Superior temporal gyrus (tissue), 1 donor: Measurements from ENCODE around the gene FBLN1.
"Not testable (repeated sequence)": the region's sequence is repeated elsewhere in the genome, so short reads cannot be mapped to it uniquely, and the experiment has no call there.

Source experiments
- DNase-seq: peaks from one replicate; pipeline ENCODE4 v3.0.0-alpha.2; 2016; ENCODE audit errors: extremely low spot score

FBLN1 gene

DNA sequence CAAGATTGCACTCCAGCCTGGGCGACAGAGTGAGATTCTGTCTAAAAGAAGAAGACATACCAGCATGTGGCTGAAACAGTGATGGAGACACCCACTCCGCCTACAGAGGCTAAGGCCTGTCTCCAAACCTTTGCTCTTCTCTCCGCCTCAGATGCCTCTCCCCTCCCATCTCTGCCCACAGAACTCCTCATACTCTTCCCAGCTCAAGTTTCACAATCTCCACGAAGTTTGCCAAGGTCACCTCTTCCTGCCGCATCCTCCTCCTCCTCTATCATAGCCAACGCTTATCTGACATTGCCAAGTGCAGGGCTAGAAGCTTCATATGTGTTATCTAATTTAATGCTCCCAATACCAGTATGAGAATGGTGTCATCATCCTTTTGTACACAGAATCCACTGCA is 25.9 kb upstream of the FBLN1 start:
- DNase-seq, result no peak

DNA sequence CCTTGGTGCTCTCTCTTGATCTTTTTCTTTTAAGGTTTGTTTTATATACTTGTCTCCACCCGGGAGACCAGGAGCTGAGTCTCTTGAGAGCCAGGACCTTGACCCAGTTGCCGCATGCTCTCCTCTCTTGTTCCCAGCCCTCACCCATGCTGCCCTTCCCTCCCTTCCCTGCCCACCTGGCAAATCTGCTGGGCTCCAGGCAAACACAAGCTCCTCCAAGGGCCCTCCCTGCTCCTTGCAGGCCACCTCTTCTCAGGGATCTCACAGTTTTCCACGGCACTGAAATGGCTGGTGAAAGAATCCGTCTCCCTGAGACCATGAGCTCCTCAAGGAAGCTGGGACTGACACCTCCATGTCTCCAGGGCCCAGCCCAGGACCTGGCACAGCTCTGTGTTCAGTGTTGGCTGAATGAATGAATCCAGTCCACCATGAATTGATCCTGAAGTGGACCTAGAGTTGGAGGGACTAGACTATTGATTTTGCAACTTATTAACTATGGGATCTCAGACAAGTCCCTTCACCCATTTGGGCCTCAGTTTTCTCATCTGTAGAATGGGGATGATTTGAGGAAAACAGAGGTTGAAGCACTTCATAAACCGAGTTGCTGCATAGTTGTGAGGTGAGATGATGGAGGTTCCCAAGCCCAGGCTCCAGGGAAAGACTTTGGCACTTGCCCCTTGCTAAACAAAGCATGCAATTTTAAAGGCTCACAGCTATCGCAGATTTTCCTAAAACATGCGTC is 25.1 kb upstream of the FBLN1 start:
- no peak for DNase-seq

DNA sequence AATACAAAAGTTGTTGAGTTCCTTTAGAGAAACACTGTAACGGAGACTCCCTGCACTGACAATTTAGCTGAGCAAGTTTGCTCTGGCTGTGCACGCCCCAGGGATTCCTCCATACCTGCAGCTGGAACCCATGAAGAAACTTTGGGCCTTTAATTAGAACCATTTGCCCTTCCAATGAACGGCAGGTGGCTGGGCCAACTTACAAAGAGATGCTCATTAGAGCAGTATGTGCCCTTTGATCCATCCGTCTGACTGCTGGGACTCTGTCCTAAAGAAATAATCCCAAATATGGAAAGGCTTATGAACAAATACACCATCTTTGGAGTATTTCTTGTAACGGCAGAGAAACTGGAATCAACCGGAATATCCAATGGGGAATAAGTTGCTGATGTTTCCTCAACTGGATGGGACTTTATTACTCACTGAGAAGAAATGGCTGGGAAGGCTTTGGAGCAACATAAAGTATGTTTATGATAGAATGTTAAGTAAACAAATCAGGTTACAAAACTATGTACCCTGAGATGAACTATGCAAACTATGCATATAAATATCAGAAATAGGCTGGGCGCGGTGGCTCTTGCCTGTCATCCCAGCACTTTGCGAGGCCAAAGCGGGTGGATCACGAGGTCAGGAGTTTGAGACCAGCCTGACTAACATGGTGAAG is 24.4 kb upstream of the FBLN1 start:
- DNase-seq, result no peak

DNA sequence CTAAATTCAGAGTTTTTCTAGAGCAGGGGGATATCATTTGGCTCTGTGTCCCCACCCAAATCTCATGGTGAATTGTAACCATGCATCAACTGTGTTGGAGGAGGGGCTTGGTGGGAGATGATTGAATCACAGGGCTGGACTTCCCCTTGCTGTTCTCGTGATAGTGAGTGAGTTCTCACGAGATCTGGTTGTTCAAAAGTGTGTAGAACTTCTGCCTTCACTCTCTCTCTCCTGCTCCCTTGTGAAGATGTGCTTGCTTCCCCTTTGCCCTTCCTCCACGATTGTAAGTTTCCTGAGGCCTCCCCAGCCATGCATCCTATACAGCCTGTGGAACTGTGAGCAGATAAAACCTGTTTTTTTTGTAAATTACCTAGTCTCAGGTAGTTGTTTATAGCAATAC is 22.0 kb upstream of the FBLN1 start:
- DNase-seq, result no peak

DNA sequence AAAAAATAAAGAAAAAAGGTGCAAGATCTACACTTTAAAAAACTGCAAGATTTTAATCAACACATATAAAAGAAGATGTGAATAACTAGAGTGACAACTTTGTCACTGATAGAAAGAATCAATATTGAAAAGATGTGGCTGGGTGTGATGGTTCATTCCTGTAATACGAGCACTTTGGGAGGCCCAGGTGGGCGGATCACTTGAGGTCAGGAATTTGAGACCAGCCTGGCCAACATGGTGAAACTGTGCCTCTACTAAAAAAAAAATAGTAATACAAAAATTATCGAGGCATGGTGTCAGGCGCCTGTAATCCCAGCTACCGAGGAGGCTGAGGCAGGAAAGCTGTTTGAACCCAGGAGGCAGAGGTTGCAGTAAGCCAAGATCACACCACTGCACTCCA is 21.0 kb upstream of the FBLN1 start:
- DNase-seq, result no peak

DNA sequence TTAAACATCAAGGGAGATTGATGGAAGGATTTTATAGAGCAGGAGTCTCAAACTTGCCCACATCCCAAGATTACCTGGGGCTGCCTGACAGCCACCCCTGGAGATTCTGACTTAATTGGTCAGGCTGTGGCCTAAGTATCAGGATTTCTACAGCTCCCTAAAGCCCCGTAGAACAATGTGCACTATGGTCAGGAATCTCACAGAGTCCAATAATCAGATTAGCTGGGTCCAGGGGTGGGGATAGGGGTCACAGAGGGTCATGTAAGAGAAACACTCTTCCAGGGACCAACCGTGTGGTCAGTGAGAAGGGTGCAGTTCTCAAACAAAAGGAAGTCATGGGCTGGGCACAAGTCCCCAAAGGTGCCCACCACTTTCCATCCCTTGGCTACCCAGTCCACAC is 20.5 kb upstream of the FBLN1 start:
- DNase-seq, result no peak

DNA sequence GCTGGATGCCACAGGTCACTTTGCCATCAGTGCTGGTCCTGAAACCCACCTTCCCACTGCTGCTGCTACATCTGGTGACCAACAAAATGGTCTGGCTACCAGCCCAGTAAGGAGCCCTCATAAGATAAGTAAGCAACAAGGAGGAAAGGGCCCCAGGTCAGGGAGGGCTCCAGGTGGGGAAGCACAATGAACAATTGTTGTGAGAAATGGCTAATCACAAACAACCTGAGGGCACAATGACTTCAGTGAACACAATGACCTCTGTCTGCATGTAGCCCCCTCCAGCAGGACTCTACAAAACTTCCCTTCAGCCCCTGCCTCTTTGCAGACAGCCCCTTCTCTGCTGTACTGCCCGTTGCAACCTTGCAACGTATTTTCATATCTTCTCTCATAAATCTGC is 19.4 kb upstream of the FBLN1 start:
- no peak for DNase-seq

DNA sequence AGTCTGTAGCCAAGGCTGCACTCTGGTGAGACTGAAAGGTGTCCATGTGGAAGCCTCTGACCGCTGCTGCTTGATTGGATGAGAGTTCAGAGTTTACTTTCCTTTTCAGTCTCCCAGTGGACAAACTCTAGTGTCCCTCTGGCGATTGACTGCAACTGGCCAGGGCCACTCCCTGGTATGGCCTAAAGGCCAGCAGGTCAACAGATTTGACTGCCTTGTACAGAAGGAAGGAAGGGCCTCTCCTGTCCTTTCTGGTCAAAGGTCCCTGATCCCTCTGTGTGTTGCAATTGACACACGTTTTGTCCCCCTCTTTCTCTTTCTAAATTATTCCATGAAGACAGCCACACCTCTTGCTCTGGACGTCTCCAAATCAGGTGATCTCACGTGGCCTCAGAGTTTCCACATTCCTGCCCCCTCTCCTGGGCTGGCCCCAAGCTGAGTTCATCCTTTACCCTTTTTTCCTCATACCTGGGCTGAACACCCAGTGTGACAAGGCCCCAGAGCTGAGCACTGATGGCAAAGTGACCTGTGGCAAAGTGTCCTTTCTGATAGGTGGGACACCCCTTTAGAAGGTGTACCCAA is 18.7 kb upstream of the FBLN1 start:
- DNase-seq, result no peak

DNA sequence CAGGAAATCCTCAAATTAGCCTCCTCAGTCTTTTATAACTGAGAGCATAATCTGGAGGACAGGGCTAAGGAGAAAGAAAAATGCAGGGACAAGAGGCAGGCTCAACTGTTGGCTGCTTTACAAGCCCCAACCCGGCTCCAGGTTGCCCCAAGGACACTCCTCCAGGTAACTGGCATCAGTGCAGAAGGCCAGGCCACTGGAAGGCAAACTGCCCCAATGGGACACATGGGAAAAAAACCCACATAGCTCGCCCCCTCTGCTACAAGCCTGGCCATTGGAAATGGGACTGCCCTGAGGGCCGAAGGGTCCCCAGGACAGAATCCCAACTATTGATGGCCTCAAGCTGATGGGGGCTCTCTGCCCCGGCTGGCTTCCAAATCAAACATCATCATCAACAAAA is 17.9 kb upstream of the FBLN1 start:
- no peak for DNase-seq

DNA sequence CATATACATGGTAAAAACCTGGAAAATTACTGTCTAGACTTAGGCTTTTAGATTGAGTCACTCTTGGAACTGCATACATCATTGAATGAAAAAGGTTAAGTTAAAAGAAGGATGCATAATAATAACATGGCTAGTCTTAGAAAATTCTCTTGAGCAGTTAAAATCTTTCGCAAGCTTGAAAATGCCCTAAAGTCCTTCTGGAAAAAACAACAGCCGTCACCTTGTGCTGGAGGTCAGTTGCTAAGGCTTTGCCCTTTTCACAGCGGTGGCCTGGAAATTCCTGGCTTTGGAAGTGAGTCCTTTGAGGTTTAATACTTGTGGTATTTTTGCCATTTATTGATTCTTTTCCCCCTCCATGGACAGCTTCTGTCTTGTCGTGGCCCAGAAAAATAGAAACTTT is 17.4 kb upstream of the FBLN1 start:
- DNase-seq, result no peak

DNA sequence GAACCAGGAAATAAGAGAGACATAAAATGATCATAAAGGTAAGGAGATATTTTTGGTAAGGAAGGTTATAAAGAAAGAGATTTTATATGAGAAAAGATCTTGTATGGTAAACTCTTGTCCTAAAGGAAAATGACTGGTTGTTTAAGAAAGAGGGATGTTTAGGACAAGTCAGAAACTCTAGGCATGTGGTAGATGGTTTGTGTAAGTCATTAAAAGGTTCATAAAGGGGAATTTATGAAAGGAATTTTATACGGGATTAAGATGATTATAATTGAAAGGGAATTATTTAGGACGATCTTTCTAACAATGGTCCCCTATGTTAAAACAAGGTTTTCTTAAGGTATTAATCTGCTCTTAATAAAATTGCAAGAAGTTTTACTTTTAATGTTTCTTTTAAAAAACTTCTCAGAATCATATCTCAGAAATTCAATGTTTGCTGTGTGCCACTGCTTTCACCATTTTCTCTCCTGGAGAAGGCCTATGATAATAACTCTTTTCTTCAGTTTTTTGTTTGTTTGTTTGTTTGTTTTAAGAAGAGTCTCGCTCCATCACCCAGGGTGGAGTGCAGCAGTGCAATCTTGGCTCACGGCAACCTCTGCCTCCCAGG is 13.8 kb upstream of the FBLN1 start:
- DNase-seq, result no peak

DNA sequence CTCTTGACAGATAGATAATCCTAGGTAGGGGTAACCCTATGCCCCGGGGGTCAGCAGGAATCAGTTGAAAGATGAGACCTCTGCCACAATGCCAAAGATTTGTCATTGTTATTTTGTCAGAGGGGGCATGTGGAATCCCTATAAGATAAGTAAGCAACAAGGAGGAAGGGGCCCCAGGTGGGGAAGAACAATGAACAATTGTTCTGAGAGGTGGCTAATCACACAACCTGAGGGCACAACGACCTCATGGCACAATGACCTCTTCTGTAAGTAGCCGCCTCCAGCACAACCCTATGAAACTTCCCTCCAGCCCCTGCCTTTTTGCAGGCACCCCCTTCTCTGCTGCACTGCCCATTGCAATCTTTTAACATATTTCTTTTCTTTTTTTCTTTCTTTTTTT is 11.8 kb upstream of the FBLN1 start:
- DNase-seq, result no peak

DNA sequence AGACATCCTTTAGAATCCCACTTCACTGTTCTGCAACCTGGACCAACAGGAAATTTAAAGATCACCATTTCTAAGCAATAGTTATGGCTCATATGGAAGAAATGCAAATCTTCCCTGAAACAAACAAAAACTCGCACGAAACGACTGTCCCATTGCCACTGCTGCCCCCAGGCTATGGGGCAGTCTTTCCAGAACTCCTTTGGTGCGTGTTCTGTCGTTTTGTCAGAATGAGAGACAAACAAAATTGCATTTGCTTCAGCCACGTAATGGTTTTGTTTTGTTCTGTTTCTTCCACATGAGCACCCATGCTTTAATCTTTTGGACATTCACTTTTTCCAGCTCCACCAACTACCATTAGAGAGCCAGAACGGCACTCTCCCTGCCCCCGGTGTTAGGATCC is 10.8 kb upstream of the FBLN1 start:
- DNase-seq, result no peak

DNA sequence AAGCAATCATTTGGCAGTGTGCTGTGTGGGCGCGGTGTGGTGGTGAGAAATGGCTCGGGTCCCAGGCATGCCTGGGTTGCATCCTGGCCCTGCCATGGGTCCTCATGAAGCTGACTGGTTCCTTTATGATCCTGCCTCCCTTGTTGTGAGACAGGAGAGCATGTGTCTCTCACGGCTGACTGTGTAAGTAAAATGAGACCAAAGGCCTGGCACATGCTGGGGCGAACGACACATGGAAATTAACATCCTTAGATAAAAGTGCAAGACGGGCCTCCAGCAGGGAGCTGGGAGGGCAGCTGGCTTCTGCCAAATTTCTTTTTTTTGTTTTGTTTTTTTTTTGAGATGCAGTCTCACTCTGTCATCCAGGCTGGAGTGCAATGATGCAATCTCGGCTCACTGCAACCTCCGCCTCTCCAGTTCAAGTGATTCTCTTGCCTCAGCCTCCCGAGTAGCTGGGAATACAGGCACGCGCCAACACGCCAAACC is 9.4 kb upstream of the FBLN1 start:
- DNase-seq, result no peak

DNA sequence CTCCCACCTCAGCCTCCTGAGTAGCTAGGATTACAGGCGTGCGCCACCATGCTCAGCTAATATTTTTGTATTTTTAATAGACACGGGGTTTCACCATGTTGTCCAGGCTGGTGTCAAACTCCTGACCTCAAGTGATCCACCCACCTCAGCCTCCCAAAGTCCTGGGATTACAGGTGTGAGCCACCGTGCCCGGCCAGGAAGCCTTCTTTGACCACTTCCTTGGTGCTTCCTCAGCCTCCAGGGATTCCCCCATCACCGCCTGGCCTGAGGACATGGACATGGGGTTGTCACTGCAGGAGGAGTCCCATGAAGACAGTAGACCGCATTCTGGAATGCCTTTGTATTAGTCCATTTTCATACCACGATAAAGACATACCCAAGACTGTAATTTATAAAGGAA is 8.4 kb upstream of the FBLN1 start:
- not testable (repeated sequence) for DNase-seq

DNA sequence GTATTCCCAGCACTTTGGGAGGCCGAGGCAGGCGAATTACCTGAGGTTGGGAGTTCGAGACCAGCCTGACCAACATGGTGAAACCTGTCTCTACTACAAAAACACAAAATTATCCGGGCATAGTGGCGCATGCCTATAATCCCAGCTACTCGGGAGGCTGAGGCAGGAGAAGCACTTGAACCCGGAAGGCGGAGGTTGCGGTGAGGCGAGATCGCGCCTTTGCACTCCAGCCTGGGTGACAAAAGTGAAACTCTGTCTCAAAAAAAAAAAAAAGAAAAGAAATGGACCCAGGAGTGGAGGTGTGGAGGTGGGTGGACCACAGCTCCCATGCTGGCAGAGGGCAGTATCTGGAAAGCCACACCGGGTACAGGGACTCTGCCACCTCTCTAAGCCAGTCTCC is 7.1 kb upstream of the FBLN1 start:
- DNase-seq, result not testable (repeated sequence)

DNA sequence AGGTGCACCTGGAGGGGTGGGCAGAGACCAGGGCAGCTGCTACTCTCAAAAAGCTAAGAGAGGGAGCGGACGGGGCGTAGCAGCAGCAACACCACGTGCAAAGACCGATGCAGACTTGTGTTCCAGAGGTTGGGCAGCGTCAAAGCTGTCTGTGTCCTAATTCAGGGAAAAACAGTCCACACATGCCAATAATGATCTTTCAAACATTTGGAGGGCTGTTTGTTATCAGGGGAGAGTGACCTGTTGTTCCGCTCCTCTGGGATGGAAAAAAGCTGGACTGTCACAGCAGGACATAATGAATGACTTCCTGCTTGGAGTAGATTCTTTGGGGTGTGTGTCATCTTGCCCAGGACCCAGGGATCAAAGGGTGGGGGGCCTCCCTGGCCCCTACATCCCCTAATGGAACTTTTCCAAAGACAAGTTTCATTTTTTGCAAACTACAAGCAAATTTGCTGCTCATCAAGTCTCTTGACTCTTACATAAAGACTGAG is 6.2 kb upstream of the FBLN1 start:
- DNase-seq, result no peak

DNA sequence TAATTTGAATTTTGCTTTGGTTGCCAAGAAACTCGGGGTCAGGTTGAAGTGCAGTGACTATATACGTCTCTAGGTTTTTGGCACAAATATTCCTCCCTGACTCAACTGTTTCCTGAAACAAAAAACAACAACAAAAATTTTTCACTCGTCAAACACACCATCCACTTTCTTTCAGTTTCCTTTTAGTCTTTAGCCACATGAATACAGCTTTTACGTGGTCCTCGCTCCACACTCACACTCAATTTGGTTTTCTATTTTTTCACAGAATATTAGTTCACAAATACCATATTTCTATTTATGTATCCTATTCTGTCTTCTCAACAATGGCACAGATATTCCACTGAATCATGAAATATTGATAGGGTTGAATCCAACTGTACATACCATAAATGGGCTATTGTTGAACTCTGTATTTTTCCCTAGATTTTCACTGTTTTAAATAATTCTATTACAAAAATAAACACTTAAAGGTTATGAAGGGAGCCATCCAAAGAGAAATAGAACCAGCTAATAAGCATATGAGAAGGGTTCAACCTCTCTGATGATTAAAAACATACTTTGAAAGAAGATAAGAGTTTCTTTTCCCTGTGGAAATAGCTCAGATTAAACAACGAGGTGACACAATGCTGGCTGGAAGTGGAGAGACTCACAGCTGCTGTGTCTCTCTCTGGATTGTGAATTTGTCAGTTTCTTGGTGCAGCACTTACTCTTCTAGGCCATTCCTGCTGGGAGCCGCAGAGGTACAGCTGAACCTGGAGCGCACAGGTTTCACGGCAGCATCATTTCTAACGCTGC is 5.1 kb upstream of the FBLN1 start:
- no peak for DNase-seq

DNA sequence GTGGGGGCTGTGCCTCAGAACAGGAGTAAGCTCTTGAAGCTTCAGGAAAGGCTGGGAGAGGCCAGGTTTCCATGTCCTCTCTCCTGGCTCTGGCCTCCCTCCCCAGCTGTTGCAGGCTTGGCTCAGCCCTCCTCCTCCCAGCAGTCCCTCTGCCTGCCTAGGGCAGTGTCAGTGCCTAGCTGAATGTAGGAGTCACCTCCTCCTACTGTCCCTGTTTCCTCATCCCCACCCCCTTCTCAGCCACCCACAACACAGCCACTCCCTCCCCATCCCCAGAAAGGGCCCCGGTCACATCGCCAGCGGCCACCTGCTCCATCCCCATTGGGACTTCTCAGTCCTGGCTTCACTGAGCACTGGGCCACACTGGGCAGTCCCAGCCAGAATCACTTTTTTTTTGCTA is 2.9 kb upstream of the FBLN1 start:
- DNase-seq, result no peak

DNA sequence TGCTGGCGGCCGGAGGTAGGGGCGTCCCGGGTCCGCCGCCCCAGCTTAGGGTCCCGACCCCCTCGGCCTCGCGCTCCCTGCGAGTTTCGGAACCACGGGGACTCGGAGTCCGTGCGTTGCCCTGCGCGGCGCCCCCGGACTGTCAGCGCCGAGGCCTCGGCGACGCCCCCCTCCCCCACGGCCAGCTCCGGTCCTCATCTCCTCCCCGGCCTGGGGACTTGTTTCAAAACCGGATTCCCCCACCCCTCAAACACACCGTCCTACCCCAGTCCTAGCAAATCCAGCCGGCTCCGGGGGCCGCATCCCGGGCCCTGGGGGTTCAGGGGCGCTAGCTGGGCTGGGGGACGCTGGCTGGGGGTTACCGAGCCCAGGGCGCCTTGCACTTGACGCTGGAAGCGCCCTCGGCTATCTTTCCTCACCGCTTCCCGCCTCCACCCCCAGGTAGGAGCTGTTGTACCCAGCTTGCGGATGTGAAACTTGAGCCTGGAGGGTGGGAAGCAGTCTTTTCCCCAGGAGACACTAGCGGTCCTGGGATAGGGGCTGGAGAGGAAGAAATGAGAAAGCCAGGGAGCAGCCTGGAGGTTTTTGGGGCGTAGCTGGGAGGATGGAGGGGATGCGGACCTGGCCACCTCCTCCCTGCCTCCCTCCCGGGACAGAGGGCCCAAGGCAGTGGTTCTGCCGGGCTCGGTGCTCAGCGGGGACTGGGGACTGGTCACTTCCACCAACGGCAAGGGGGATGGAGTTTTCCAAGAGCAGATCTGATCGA is 550 bp downstream of the FBLN1 start:
- no peak for DNase-seq

DNA sequence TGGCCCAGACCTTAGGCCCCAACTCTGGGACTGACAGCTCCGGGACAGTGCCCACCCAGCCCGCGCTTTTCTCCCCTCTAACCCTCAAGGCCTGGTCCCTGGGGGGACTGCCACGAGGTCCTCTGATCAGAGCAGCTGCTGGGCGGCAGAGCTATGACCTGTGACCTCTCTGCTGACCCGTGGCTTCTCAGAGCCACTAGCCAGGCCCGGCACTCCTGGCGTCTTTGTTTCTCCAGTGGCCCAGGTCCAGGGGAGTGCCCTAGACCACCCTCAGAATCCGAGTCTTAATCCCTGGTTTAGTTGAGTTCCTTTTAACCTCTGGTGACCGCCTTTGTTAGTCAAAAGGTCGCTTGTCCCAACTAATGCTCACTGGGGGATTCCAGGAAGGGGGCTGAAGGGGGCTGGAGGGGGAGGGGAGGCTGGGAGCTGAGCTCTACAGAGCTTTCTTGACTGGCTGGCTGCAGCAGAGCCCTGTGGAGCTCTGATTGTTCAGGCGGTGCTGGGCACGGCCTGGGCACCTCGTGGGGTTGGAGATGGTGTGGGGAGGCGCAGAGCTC is 1.2 kb downstream of the FBLN1 start:
- no peak for DNase-seq
